ENCODE measurements around the gene ARHGEF37. TPM values are rescaled to one million over a fixed set of nuclear protein-coding genes. Genes with fewer than 3 reads are reported as not detected.

ARHGEF37 gene
- total RNA-seq, 3 donors from 2014 or later, result 13.4 to 35.0 (median 24.6) TPM

DNA sequence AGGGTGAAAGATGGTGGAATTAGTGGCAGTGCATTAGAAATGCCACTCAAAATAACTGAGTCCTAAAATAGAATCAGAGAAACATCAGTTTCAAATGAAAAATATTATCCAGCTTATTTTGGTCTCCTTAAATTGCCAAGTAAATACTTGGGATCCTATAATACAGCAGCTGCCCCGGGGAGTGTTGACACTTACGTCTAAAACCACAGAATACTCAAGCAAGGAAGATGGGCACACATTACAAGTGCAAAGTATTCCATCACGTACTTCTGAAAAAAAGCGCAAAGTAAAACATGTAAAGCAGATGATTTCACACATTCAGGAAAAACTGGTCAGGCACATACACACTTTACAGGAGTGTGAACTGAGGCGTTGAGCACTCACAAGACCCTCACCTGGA lies 2.4 kb upstream of the ARHGEF37 start:
- intact Hi-C loops (cut with DNase I, micrococcal nuclease), result no loop called here
- H3K4me3 ChIP-seq, result no peak overlapping the region
- no peak for ATAC-seq
- no peak for DNase-seq
- TF ChIP-seq, protein P1, sequence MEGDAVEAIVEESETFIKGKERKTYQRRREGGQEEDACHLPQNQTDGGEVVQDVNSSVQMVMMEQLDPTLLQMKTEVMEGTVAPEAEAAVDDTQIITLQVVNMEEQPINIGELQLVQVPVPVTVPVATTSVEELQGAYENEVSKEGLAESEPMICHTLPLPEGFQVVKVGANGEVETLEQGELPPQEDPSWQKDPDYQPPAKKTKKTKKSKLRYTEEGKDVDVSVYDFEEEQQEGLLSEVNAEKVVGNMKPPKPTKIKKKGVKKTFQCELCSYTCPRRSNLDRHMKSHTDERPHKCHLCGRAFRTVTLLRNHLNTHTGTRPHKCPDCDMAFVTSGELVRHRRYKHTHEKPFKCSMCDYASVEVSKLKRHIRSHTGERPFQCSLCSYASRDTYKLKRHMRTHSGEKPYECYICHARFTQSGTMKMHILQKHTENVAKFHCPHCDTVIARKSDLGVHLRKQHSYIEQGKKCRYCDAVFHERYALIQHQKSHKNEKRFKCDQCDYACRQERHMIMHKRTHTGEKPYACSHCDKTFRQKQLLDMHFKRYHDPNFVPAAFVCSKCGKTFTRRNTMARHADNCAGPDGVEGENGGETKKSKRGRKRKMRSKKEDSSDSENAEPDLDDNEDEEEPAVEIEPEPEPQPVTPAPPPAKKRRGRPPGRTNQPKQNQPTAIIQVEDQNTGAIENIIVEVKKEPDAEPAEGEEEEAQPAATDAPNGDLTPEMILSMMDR (IDR thresholded peaks at IDR 0.05), result no peak
- no peaks in the 10 kb centered on the region for H3K9me3 ChIP-seq
- H3K4me1 ChIP-seq (ENCODE audit: low read depth), result peaks cover 22% of the 10 kb centered on the region
- H3K36me3 ChIP-seq (ENCODE audit: low read depth), result no peaks in the 10 kb centered on the region

DNA sequence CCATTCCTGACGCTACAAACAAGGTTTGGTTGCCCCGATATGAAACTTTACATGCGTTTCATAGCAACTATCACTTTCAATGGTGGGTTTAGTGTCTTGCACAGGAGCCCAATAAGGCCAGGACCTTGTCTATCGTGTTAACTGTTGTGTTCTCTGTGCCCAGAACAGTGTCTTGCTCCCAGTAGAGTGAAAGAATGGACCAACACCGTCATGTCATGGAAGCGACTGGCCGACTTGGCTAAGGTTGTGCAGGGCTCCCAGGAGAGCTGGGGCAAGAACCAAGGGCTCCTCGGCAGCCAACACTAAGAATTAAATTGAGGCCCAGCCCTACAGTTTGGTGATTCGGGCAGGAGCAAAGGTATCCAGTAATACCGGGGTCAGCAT lies 498 bp upstream of the ARHGEF37 start:
- peaks cover 27% of the 10 kb centered on the region for H3K4me1 ChIP-seq (ENCODE audit: low read depth)
- DNase-seq (no peak), ATAC-seq (peak; percentile 39)

DNA sequence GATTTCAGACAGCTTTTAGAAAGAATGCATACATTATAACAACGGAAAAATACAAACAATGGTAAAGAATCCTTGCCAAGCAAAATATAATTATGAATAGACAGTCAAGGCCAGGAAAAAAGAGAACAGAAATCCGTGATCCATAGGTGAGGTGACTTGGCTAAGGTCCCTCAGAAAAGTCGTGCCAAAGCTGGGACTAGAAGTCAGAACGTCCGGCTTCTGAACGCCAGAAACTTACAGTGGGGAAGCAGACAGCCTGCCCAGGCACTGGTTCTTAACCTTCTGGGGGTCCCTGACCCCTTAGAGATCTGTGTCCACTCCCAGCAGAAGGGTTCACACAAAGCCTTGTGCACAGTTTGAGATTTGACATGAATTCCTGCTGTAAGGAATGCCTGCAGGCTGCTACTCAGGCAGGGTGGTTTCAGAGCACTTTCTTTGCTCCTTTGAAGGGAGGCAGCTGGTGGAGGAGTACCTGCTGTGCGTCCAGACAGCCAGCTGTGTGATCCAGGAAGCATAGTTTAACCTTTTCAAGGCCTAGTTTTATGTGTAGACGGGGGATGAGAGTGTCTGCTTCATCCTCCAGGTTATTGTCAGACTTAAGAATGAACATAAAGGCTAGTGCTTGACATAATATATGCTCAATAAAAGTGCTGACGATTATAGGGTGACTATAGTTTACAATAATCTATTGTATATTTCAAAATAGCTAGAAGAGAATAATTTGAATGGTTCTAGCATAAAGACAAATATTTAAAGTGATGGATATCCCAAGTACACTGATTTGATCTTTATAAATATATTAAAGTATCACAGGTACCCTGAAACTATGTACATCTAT lies 852 bp downstream of the ARHGEF37 start:
- Histone ChIP-seq H3K4me1 (ENCODE audit: low read depth) (peaks cover 27% of the 10 kb centered on the region), H3K36me3 (ENCODE audit: low read depth) (no peaks in the 10 kb centered on the region), H3K4me3 (peak overlapping the region; percentile 25), H3K9me3 (no peaks in the 10 kb centered on the region)
- TF ChIP-seq, protein P1 (IDR thresholded peaks at IDR 0.05), result no peak
- DNase-seq (peak in 2 of 3 donors; percentile 55 to 60), ATAC-seq (peak; percentile 72)
- intact Hi-C loops (cut with DNase I, micrococcal nuclease), result no loop called here

More for the DNA sequence above, 498 bp upstream of the ARHGEF37 start:
- intact Hi-C loops (cut with DNase I, micrococcal nuclease), result no loop called here
- peak overlapping the region; percentile 25 for H3K4me3 ChIP-seq
- H3K36me3 ChIP-seq (ENCODE audit: low read depth), result no peaks in the 10 kb centered on the region
- TF ChIP-seq, protein P1 (IDR thresholded peaks at IDR 0.05), result no peak
- no peaks in the 10 kb centered on the region for H3K9me3 ChIP-seq

DNA sequence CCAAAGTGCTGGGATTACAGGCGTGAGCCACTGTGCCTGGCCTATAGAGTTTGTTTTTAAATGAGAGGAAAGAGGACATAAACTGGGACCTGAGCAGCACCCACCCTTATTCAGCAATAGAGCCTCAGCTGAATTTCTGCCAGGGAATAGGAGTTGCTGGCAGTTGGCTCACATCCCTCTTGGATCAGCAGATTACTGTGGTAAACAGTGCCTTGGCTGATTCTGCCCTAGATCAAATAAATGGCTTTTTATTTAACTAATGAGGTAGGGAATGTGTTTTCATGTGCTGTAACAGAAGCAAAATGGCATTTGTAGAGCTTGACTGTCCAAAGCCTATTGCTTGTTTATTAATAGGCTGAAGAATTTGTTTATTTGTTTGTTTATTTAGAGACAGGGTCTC lies 2.1 kb downstream of the ARHGEF37 start:
- Histone ChIP-seq H3K4me1 (ENCODE audit: low read depth) (peaks cover 27% of the 10 kb centered on the region), H3K4me3 (no peak overlapping the region), H3K9me3 (no peaks in the 10 kb centered on the region), H3K36me3 (ENCODE audit: low read depth) (no peaks in the 10 kb centered on the region)
- TF ChIP-seq, protein P1 (IDR thresholded peaks at IDR 0.05), result no peak
- intact Hi-C loops (cut with DNase I, micrococcal nuclease), result no loop called here
- DNase-seq (peak in 1 of 3 donors; percentile 59), ATAC-seq (peak; percentile 55)

- Histone ChIP-seq H3K4me3 (no peak overlapping the region), H3K4me1 (ENCODE audit: low read depth) (peaks cover 27% of the 10 kb centered on the region), H3K9me3 (no peaks in the 10 kb centered on the region), H3K36me3 (ENCODE audit: low read depth) (no peaks in the 10 kb centered on the region)
- TF ChIP-seq, protein P1 (IDR thresholded peaks at IDR 0.05), result no peak
- ATAC-seq (no peak), DNase-seq (no peak)
- intact Hi-C loops (cut with DNase I, micrococcal nuclease), result no loop called here
Measured at GRCh38 chr5:149584121-149584520, 2.8 kb downstream of the ARHGEF37 start.
